K562 (cell line): ENCODE measurements around the gene CST8.

ENCODE experiments used
- ELK3 ChIP-seq: fragments of 450-650 bp; formaldehyde crosslinking; IDR thresholded peaks from 2 replicates; pipeline ENCODE4 v1.4.0; 2020; ENCODE audit warnings: mild to moderate bottlenecking
- FOXK2 ChIP-seq, 2 experiments: fragments of 450-650 bp; IDR thresholded peaks in 1 of 2; conservative IDR thresholded peaks in 1 of 2; 2 replicates each; pipeline ENCODE4 v1.6.1; 2016; ENCODE audit warnings: low read depth in 2 of 2, mild to moderate bottlenecking in 1 of 2
- SP2 ChIP-seq: IDR thresholded peaks from 2 replicates; pipeline ENCODE4 v1.6.1; 2011; ENCODE audit warnings: mild to moderate bottlenecking, low read depth, low read length, moderate library complexity; ENCODE audit not compliant: poor library complexity, severe bottlenecking; ENCODE audit errors: extremely low read depth
- TF ChIP-seq, protein P1 (sequence below), 3 experiments: IDR thresholded peaks in 2 of 3; conservative IDR thresholded peaks in 1 of 3; 2 replicates each; pipeline ENCODE4 v1.5.1; 2011 to 2012; ENCODE audit warnings: low read length in 3 of 3, mild to moderate bottlenecking in 3 of 3, control low read depth in 2 of 3, improper control_type of control experiment in 1 of 3, inconsistent platforms in 1 of 3, low read depth in 1 of 3, mixed read lengths in 1 of 3, moderate library complexity in 1 of 3; ENCODE audit not compliant: insufficient read depth in 2 of 3

DNA sequence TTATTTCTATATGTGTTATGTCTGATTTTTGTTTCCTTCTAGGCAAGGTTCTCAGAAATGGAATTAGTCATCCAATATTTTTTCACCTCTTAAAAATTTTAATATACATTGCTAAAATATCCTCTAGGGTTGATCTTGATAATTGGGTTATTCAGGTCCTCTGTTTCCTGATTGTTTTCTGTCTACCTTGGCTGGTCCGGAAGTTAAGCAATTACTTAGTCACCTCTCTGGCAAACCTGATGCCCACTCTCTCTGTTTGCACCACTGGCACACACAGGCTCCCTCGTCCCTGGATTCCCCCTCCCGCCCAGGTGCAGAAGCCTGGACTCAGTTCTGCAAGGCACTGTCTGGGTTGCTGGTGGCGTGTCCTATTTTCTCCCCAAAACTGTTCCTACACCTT is 49.7 kb downstream of the CST8 start:
- TF ChIP-seq SP2 (no peak), ELK3 (no peak), FOXK2 (conservative IDR thresholded peaks at IDR 0.05 in 1 of 2, IDR thresholded peaks at IDR 0.05 in 1 of 2; ENCODE audit: low read depth in 2 of 2) (no peak)
- TF ChIP-seq, protein P1, sequence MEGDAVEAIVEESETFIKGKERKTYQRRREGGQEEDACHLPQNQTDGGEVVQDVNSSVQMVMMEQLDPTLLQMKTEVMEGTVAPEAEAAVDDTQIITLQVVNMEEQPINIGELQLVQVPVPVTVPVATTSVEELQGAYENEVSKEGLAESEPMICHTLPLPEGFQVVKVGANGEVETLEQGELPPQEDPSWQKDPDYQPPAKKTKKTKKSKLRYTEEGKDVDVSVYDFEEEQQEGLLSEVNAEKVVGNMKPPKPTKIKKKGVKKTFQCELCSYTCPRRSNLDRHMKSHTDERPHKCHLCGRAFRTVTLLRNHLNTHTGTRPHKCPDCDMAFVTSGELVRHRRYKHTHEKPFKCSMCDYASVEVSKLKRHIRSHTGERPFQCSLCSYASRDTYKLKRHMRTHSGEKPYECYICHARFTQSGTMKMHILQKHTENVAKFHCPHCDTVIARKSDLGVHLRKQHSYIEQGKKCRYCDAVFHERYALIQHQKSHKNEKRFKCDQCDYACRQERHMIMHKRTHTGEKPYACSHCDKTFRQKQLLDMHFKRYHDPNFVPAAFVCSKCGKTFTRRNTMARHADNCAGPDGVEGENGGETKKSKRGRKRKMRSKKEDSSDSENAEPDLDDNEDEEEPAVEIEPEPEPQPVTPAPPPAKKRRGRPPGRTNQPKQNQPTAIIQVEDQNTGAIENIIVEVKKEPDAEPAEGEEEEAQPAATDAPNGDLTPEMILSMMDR (IDR thresholded peaks at IDR 0.05 in 2 of 3, conservative IDR thresholded peaks at IDR 0.05 in 1 of 3; ENCODE audit: insufficient read depth in 2 of 3, low read depth in 1 of 3, low read length in 3 of 3), result no peak
